HepG2 (cell line): ENCODE data around the gene TXN2. TPM values are rescaled to one million over a fixed set of nuclear protein-coding genes. Genes with fewer than 3 reads are reported as not detected.

Source experiments
- ATAC-seq: fragments of 200-7000 bp; cut with Tn5 transposase; 3 replicates; pipeline ENCODE4 v1.9.1; 2020; ENCODE audit warnings: mild to moderate bottlenecking, moderate library complexity
- BruUV-seq: library from RNA; stranded (reverse); fragments of 400-500 nt; replicated peaks from 2 replicates; lab custom pipeline; 2021; lab: Mats Ljungman, UMichigan
- CTCF ChIA-PET: fragments of 300-600 bp; formaldehyde crosslinking; extraction: SDS; loops from one replicate; lab custom pipeline; 2021; ENCODE audit warnings: low total read pairs, inconsistent platforms, low intra/inter-chr PET ratio; lab: Yijun Ruan, JAX
- POLR2A ChIA-PET: fragments of 350-600 bp; sonication (Branson Sonifier 250); formaldehyde crosslinking; loops from one replicate; lab custom pipeline; 2020; ENCODE audit warnings: antibody characterized with exemption, inconsistent platforms; lab: Yijun Ruan, JAX
- DNase-seq: peaks from one replicate; pipeline ENCODE4 v3.0.0-alpha.2; 2015; ENCODE audit warnings: low spot score
- FAIRE-seq: peaks from 3 replicates; lab custom pipeline; 2011; peaks lifted over from hg19 to GRCh38; lab: Jason Lieb, UNC
- H2AFZ ChIP-seq: one replicate; pipeline ENCODE4 v1.6.1; 2011; ENCODE audit warnings: low read length, inconsistent platforms
- H3K27ac ChIP-seq: fragments of 300-600 bp; 3 replicates; pipeline ENCODE4 v1.8.0; 2011; ENCODE audit warnings: mixed run types, mild to moderate bottlenecking, mixed read lengths, low read length, inconsistent platforms; ENCODE audit not compliant: insufficient read depth; ENCODE audit errors: extremely low read length
- H3K27me3 ChIP-seq, 2 experiments: fragments of 200-600 bp in 1 of 2; 2 replicates in 1 of 2; 3 replicates in 1 of 2; pipeline versions ENCODE4 v1.6.0 to v1.8.0; 2011; ENCODE audit warnings: low read length in 2 of 2, mild to moderate bottlenecking in 2 of 2, moderate library complexity in 2 of 2, inconsistent platforms in 1 of 2; ENCODE audit not compliant: insufficient read depth in 2 of 2, control insufficient read depth in 1 of 2
- H3K36me3 ChIP-seq, 2 experiments: fragments of 200-600 bp in 1 of 2; replicated peaks in 1 of 2; 2 replicates in 1 of 2; 3 replicates in 1 of 2; pipeline versions ENCODE4 v1.5.1 to v1.8.0; 2011; ENCODE audit warnings: low read length in 2 of 2, inconsistent platforms in 1 of 2; ENCODE audit not compliant: insufficient read depth in 2 of 2, control insufficient read depth in 1 of 2
- H3K4me1 ChIP-seq: 2 replicates; pipeline ENCODE4 v1.5.1; 2012; ENCODE audit warnings: low read length, inconsistent platforms; ENCODE audit not compliant: insufficient read depth
- H3K4me2 ChIP-seq: 2 replicates; pipeline ENCODE4 v1.6.0; 2011; ENCODE audit warnings: low read depth, low read length, inconsistent platforms
- H3K4me3 ChIP-seq, 3 experiments: fragments of 200-600 bp in 1 of 3; sonication (generic), shearing (Covaris generic) in 1 of 3; replicated peaks in 1 of 3; 2 replicates each; pipeline ENCODE4 v1.5.1; 2011 to 2016; ENCODE audit warnings: low read length in 3 of 3, inconsistent platforms in 2 of 3, low read depth in 2 of 3, mild to moderate bottlenecking in 2 of 3, control low read depth in 1 of 3, mixed read lengths in 1 of 3; ENCODE audit not compliant: insufficient read depth in 1 of 3
- H3K79me2 ChIP-seq: one replicate; pipeline ENCODE4 v1.6.1; 2011; ENCODE audit warnings: low read length, inconsistent platforms; ENCODE audit not compliant: insufficient read depth
- H3K9ac ChIP-seq: 2 replicates; pipeline ENCODE4 v1.6.0; 2011; ENCODE audit warnings: mild to moderate bottlenecking, low read depth, low read length, inconsistent platforms; ENCODE audit not compliant: insufficient read depth
- H3K9me3 ChIP-seq: 2 replicates; pipeline ENCODE4 v1.5.1; 2012; ENCODE audit warnings: mild to moderate bottlenecking, low read length
- H4K20me1 ChIP-seq: 2 replicates; pipeline ENCODE4 v1.6.0; 2011; ENCODE audit warnings: inconsistent platforms, mild to moderate bottlenecking, low read length, moderate library complexity; ENCODE audit not compliant: insufficient read depth
- DNMT3B ChIP-seq: conservative IDR thresholded peaks from 2 replicates; pipeline ENCODE4 v1.6.1; 2016; ENCODE audit warnings: missing biosample characterization, control low read depth
- ELF4 ChIP-seq: sonication (generic); formaldehyde crosslinking; IDR thresholded peaks from 2 replicates; pipeline ENCODE4 v1.5.0; 2020; ENCODE audit warnings: missing genetic modification reagents, mild to moderate bottlenecking, moderate library complexity, borderline replicate concordance
- HHEX ChIP-seq: IDR thresholded peaks from 2 replicates; pipeline ENCODE4 v1.6.1; 2016; ENCODE audit warnings: control low read depth
- HNRNPK ChIP-seq: fragments of 200-400 bp; formaldehyde crosslinking; IDR thresholded peaks from 2 replicates; pipeline ENCODE4 v1.6.1; 2018; ENCODE audit warnings: low read length, low read depth, moderate library complexity, mild to moderate bottlenecking; ENCODE audit not compliant: poor library complexity, severe bottlenecking
- HOXA5 ChIP-seq: sonication (generic); formaldehyde crosslinking; IDR thresholded peaks from 2 replicates; pipeline ENCODE4 v1.4.0; 2020; ENCODE audit warnings: missing genetic modification reagents
- JARID2 ChIP-seq: sonication (generic); formaldehyde crosslinking; IDR thresholded peaks from 2 replicates; pipeline ENCODE4 v1.8.1; 2023; ENCODE audit warnings: missing genetic modification reagents, inconsistent platforms; ENCODE audit not compliant: insufficient replicate concordance
- MEF2D ChIP-seq: sonication (generic); formaldehyde crosslinking; IDR thresholded peaks from 2 replicates; pipeline ENCODE4 v1.5.1; 2020; ENCODE audit warnings: mild to moderate bottlenecking, missing genetic modification reagents
- MNT ChIP-seq: fragments of 450-650 bp; IDR thresholded peaks from 2 replicates; pipeline ENCODE4 v1.6.1; 2016
- SIN3B ChIP-seq: fragments of 150-350 bp; IDR thresholded peaks from 2 replicates; pipeline ENCODE4 v1.6.1; 2014; ENCODE audit warnings: low read length
- SIX4 ChIP-seq: sonication (generic); formaldehyde crosslinking; IDR thresholded peaks from 2 replicates; pipeline ENCODE4 v1.4.0; 2020; ENCODE audit warnings: missing genetic modification reagents
- SP1 ChIP-seq, 2 experiments: fragments of 450-650 bp in 1 of 2; sonication (generic) in 1 of 2; formaldehyde crosslinking in 1 of 2; IDR thresholded peaks; 2 replicates each; pipeline versions ENCODE4 v1.4.0 to v1.6.1; 2016 to 2020; ENCODE audit warnings: missing genetic modification reagents in 1 of 2
- ZFAT ChIP-seq: sonication (generic); formaldehyde crosslinking; conservative IDR thresholded peaks from 2 replicates; pipeline ENCODE4 v1.8.1; 2023; ENCODE audit warnings: missing genetic modification reagents, inconsistent platforms
- ZGPAT ChIP-seq: IDR thresholded peaks from 2 replicates; pipeline ENCODE4 v1.6.1; 2016; ENCODE audit warnings: mild to moderate bottlenecking
- ZNF362 ChIP-seq: sonication (generic); formaldehyde crosslinking; IDR thresholded peaks from 2 replicates; pipeline ENCODE4 v1.4.0; 2020; ENCODE audit warnings: missing genetic modification reagents, mild to moderate bottlenecking, borderline replicate concordance
- ZNF367 ChIP-seq: sonication (generic); formaldehyde crosslinking; IDR thresholded peaks from 2 replicates; pipeline ENCODE4 v1.4.0; 2020; ENCODE audit warnings: missing genetic modification reagents, borderline replicate concordance
- ZNF431 ChIP-seq: sonication (generic); formaldehyde crosslinking; IDR thresholded peaks from 2 replicates; pipeline ENCODE4 v1.9.0; 2022; ENCODE audit warnings: missing genetic modification reagents, low read depth, mild to moderate bottlenecking, borderline replicate concordance
- ZNF776 ChIP-seq: sonication (generic); formaldehyde crosslinking; IDR thresholded peaks from 2 replicates; pipeline ENCODE4 v1.4.0; 2020; ENCODE audit warnings: mild to moderate bottlenecking, missing genetic modification reagents
- ZNF816 ChIP-seq: sonication (generic); formaldehyde crosslinking; IDR thresholded peaks from 2 replicates; pipeline ENCODE4 v1.8.0; 2022; ENCODE audit warnings: missing genetic modification reagents, mild to moderate bottlenecking, borderline replicate concordance
- ZNF878 ChIP-seq: sonication (generic); formaldehyde crosslinking; IDR thresholded peaks from 2 replicates; pipeline ENCODE4 v1.8.1; 2023; ENCODE audit warnings: mild to moderate bottlenecking, missing genetic modification reagents, moderate library complexity
- ZSCAN25 ChIP-seq: sonication (generic); formaldehyde crosslinking; IDR thresholded peaks from 2 replicates; pipeline ENCODE4 v1.8.0; 2022; ENCODE audit warnings: mild to moderate bottlenecking, missing genetic modification reagents
- whole genome bisulfite sequencing: methylation state at CpG from one replicate; pipeline ENCODE4 v1.1.6; 2017; ENCODE audit warnings: low lambda C conversion rate; 5-methylcytosine and 5-hydroxymethylcytosine counted together
- in situ Hi-C: cut with HindIII; loops from 2 replicates; pipeline ENCODE4 v1.10.0; 2017; ENCODE audit warnings: low pct_unique_long_range_greater_than_20kb; ENCODE audit not compliant: extremely low pct_ligation_motif_present
- intact Hi-C: fragments of 100-400 bp; cut with micrococcal nuclease; formaldehyde crosslinking; loops from one replicate; pipeline ENCODE4 v1.10.0; 2022; ENCODE audit not compliant: unreplicated experiment
- polyA plus RNA-seq, 8 experiments: library from polyadenylated mRNA; depleted of rRNA in 3 of 8; stranded (reverse) in 7 of 8; unstranded in 1 of 8; fragments of >200 nt; fragmentation: Illumina TruSeq in 4 of 8; extraction: Trizol in 4 of 8; gene quantifications; 2 replicates each; pipeline versions ENCODE4 v1.2.1 to v1.2.3, GENCODE V29; 2011 to 2016; ENCODE audit warnings: low read depth in 4 of 8, missing spikeins in 1 of 8, mixed read lengths in 1 of 8; ENCODE audit not compliant: insufficient read depth in 1 of 8
- total RNA-seq, 5 experiments: library from RNA; depleted of rRNA; stranded (reverse); fragments of >200 nt; fragmentation: Illumina TruSeq; extraction: Trizol; gene quantifications; 2 replicates each; pipeline ENCODE4 v1.2.3, GENCODE V29; 2016; ENCODE audit warnings: low read depth in 1 of 5
- TF ChIP-seq, protein P1 (sequence below): IDR thresholded peaks from 2 replicates; pipeline ENCODE4 v1.6.1; 2016

Gene TXN2
- total and polyA plus RNA-seq, 2 of the 13 experiments (the other 11 are each of a cell fraction or from before 2014, with no cell fraction given), result 41.4 to 109 TPM

DNA sequence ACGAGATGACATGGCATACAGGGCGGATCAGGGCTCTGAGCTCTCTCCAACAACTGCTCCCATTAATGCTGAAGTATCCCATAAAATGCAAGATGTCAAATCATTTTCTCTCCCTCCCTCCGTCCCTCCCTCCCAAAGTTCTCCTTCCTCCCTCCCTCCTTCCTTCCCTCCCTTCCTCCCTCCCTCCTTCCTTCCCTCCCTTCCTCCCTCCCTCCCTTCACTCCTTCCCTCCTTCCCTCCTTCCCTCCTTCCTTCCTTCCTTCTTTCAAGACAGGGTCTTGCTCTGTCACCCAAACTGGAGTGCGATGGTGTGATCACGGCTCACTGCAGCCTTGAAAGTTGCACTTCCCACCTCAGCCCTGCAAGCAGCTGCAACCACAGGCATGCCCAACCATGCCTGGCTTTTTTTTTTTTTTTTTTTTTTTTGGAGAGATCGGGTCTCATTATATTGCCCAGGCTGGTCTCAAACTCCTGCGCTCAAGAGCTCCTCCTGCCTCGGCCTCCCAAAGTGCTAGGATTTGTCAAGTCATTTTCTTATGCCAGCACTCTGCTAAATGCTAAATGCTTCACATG, 38.2 kb downstream of the TXN2 start:
- no peaks in the 10 kb centered on the region for H3K9me3 ChIP-seq
- intact Hi-C loops (no loop called here), in situ Hi-C loops (no loop called here)
- no peak for DNase-seq
- no peak overlapping the region for H3K4me3 ChIP-seq
- no peaks in the 10 kb centered on the region for H3K79me2 ChIP-seq
- no peaks in the 10 kb centered on the region; a peak in 1 of 5 replicates for H3K27me3 ChIP-seq
- H3K9ac ChIP-seq, result no peak overlapping the region
- FAIRE-seq, result no peak
- no TSS peak for BruUV-seq
- no peaks in the 10 kb centered on the region for H3K36me3 ChIP-seq
- WGBS, result 64% methylated on average over 8 of the region's 8 CpGs
- POLR2A ChIA-PET, result interaction anchor here (0.6 kb wide), 1 partner anchor 10 kb away, joined by 3 read pairs; no protein-coding TSS in a partner anchor
- H3K4me1 ChIP-seq, result peaks cover 76% of the 10 kb centered on the region
- H3K27ac ChIP-seq, result no peak overlapping the region
- ATAC-seq, result no peak
- no peaks in the 10 kb centered on the region for H4K20me1 ChIP-seq
- CTCF ChIA-PET, result no interaction called here
- no peak overlapping the region for H3K4me2 ChIP-seq
- no peak overlapping the region for H2AFZ ChIP-seq
- TF ChIP-seq HHEX (no peak), ZNF367 (CRISPR knock-in tag) (no peak), DNMT3B (CRISPR knock-in tag) (no peak), JARID2 (CRISPR knock-in tag) (no peak), ZNF776 (CRISPR knock-in tag) (no peak), MNT (no peak), ZSCAN25 (CRISPR knock-in tag) (peak; percentile 86), ZNF816 (CRISPR knock-in tag) (no peak), ZFAT (no peak), SIX4 (no peak), MEF2D (CRISPR knock-in tag) (no peak), HOXA5 (CRISPR knock-in tag) (no peak), HNRNPK (peak; percentile 93), ZNF362 (CRISPR knock-in tag) (peak; percentile 43; the same call in 1 of the 2 replicates), SP1 (IDR thresholded peaks at IDR 0.05) (no peak), SP1 (CRISPR knock-in tag; IDR thresholded peaks at IDR 0.05) (no peak), ZGPAT (CRISPR knock-in tag) (no peak), ZNF878 (CRISPR knock-in tag) (no peak), SIN3B (no peak), ELF4 (CRISPR knock-in tag) (no peak), ZNF431 (no peak)
- TF ChIP-seq, protein P1, sequence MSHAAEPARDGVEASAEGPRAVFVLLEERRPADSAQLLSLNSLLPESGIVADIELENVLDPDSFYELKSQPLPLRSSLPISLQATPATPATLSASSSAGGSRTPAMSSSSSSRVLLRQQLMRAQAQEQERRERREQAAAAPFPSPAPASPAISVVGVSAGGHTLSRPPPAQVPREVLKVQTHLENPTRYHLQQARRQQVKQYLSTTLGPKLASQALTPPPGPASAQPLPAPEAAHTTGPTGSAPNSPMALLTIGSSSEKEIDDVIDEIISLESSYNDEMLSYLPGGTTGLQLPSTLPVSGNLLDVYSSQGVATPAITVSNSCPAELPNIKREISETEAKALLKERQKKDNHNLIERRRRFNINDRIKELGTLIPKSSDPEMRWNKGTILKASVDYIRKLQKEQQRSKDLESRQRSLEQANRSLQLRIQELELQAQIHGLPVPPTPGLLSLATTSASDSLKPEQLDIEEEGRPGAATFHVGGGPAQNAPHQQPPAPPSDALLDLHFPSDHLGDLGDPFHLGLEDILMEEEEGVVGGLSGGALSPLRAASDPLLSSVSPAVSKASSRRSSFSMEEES, result no peak
